Mesothelial cell of epicardium (in vitro differentiated cells): Measurements from ENCODE around the gene ABHD12B. TPM values are rescaled to one million over a fixed set of nuclear protein-coding genes. Genes with fewer than 3 reads are reported as not detected.
"Not testable (repeated sequence)": the region's sequence is repeated elsewhere in the genome, so short reads cannot be mapped to it uniquely, and the experiment has no call there.

Source experiments
- DNase-seq, 2 experiments: peaks; one replicate each; pipeline ENCODE4 v3.0.0; 2021; ENCODE audit warnings: low spot score in 2 of 2; ENCODE audit not compliant: unreplicated experiment in 2 of 2
- H3K27ac Mint-ChIP-seq: 2 replicates; pipeline ENCODE4 v1.8.0; 2021; ENCODE audit warnings: mixed read lengths
- H3K27me3 Mint-ChIP-seq: 2 replicates; pipeline ENCODE4 v1.8.0; 2021; ENCODE audit warnings: low read depth, mixed read lengths
- H3K36me3 Mint-ChIP-seq: 2 replicates; pipeline ENCODE4 v1.8.0; 2021; ENCODE audit warnings: mixed read lengths
- H3K4me1 Mint-ChIP-seq: 2 replicates; pipeline ENCODE4 v1.8.0; 2021; ENCODE audit warnings: mixed read lengths
- H3K4me3 Mint-ChIP-seq: 2 replicates; pipeline ENCODE4 v1.8.0; 2021; ENCODE audit warnings: mild to moderate bottlenecking, moderate library complexity, mixed read lengths
- H3K9me3 Mint-ChIP-seq: 2 replicates; pipeline ENCODE4 v1.8.0; 2021; ENCODE audit warnings: mixed read lengths
- CTCF ChIP-seq: fragments of 200-600 bp; sonication (generic); IDR thresholded peaks from one replicate; pipeline ENCODE4 v1.5.0; 2021; ENCODE audit warnings: antibody characterized with exemption; ENCODE audit not compliant: unreplicated experiment
- total RNA-seq: library from RNA; stranded (reverse); gene quantifications from 3 replicates; pipeline ENCODE4 v1.2.1, GENCODE V29; 2021

ABHD12B gene
- total RNA-seq, 1 donor from 2014 or later = 0.16 TPM

DNA sequence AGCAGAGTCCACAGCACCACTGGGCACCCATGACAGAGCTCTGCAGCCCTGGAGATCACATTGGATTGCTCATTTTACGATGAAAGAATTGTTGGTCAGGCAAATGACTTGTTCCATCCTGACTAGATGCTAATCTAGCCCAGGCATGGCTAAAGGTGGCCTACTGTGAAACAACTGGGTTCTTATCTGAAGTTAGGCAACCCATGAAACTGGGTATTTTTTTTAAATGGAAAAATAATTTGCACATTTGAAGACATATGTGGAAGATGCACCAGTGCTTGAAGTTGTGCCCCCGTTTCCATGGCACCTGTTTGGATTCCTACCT, 64.1 kb downstream of the ABHD12B start:
- peaks cover 3% of the 10 kb centered on the region for H3K36me3 Mint-ChIP-seq
- H3K9me3 Mint-ChIP-seq = no peaks in the 10 kb centered on the region
- DNase-seq = no peak
- TF ChIP-seq CTCF = no peak
- peaks cover under 1% of the 10 kb centered on the region for H3K27me3 Mint-ChIP-seq
- H3K4me3 Mint-ChIP-seq = no peak overlapping the region
- H3K4me1 Mint-ChIP-seq = peaks cover 12% of the 10 kb centered on the region
- H3K27ac Mint-ChIP-seq = no peak overlapping the region

GRCh38 chr14:50936882-50937281, 65.0 kb downstream of the ABHD12B start:
- H3K4me3 Mint-ChIP-seq = no peak overlapping the region
- H3K27ac Mint-ChIP-seq = no peak overlapping the region
- no peak for TF ChIP-seq CTCF
- no peak for DNase-seq
- peaks cover 2% of the 10 kb centered on the region for H3K36me3 Mint-ChIP-seq
- H3K9me3 Mint-ChIP-seq = no peaks in the 10 kb centered on the region
- peaks cover 12% of the 10 kb centered on the region for H3K4me1 Mint-ChIP-seq
- H3K27me3 Mint-ChIP-seq = peaks cover 4% of the 10 kb centered on the region

DNA sequence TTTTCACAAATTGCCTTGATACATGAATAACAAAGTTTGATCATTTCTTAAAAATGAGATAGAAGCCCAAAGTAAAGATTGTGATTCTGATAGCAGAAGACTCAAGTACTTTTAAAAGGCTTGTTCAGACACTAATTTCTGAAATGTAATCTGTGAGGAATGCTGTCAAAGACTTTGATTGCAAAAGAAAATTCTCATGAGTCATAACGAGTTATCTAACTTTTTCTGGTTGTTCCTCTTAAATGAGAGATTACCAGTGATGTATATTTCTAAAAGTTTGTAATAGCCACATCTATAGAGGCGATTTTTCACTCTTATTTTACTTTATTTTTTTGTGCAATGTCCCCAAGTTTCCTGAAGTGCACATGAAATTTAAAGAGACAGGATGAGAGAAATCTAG, 65.5 kb downstream of the ABHD12B start:
- H3K9me3 Mint-ChIP-seq = no peaks in the 10 kb centered on the region
- H3K36me3 Mint-ChIP-seq = no peaks in the 10 kb centered on the region
- H3K27me3 Mint-ChIP-seq = peaks cover 4% of the 10 kb centered on the region
- no peak overlapping the region for H3K4me3 Mint-ChIP-seq
- H3K27ac Mint-ChIP-seq = no peak overlapping the region
- DNase-seq = no peak
- H3K4me1 Mint-ChIP-seq = peaks cover 12% of the 10 kb centered on the region
- no peak for TF ChIP-seq CTCF

DNA sequence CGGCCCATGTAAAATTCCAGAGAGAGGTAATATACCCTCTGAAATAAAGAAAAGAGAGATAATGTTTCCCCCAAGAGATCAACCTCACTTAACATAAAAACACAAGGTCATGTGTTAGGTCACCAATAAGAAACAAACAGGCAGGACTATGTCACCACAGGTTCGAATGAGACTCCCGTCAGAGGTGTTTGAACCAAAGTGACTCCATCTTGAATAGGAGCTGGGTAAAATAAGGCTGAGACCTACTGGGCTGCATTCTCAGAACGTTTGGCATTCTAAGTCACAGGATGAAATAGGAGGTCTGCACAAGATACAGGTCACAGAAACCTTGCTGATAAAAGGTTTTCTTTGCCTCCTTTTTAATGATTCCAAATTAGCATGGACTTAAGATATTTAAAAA, 65.9 kb downstream of the ABHD12B start:
- H3K36me3 Mint-ChIP-seq = no peaks in the 10 kb centered on the region
- peaks cover 4% of the 10 kb centered on the region for H3K27me3 Mint-ChIP-seq
- no peaks in the 10 kb centered on the region for H3K9me3 Mint-ChIP-seq
- no peak for DNase-seq
- peaks cover 9% of the 10 kb centered on the region for H3K4me1 Mint-ChIP-seq
- H3K4me3 Mint-ChIP-seq = no peak overlapping the region
- H3K27ac Mint-ChIP-seq = no peak overlapping the region
- TF ChIP-seq CTCF = no peak

DNA sequence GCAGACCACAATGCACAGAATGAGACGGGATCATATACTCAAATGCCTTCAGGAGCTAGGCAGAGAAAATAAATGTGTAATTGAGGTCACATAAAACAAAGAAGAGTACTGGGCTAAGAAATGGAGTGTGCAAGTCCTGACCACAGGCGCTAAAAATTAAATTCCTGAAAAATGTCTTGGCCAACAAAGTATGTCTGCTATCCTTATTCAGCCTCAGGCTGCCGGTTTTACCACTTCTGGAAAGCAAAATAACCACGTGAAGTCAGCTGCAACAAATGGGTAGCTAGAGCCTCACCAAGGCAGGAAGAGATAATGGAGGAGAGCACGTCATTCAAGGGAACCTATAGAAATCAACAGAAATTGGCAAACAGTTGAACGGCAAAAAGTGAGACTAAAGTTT, 69.3 kb downstream of the ABHD12B start:
- no peaks in the 10 kb centered on the region for H3K9me3 Mint-ChIP-seq
- peaks cover 11% of the 10 kb centered on the region for H3K27me3 Mint-ChIP-seq
- no peak overlapping the region for H3K4me3 Mint-ChIP-seq
- H3K36me3 Mint-ChIP-seq = no peaks in the 10 kb centered on the region
- H3K27ac Mint-ChIP-seq = no peak overlapping the region
- no peak for TF ChIP-seq CTCF
- H3K4me1 Mint-ChIP-seq = peaks cover 19% of the 10 kb centered on the region
- DNase-seq = no peak

DNA sequence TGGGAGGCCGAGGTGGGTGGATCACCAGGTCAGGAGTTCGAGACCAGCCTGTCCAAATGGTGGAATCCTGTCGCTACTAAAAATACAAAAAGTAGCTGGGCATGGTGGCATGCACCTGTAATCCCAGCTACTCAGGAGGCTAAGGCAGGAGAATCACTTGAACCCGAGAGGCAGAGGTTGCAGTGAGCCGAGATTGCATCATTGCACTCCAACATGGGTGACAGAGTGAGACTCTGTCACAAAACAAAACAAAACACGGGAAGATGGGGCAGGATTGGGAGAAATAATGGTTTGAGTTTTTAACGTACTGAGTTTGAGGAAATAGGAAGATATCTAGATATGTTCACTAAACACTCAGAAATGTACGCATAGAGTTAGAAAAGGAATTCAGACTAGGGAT, 69.8 kb downstream of the ABHD12B start:
- H3K4me3 Mint-ChIP-seq, H3K9me3 Mint-ChIP-seq, H3K27ac Mint-ChIP-seq, DNase-seq, H3K36me3 Mint-ChIP-seq: not testable (repeated sequence)
- H3K27me3 Mint-ChIP-seq = peaks cover 11% of the 10 kb centered on the region
- H3K4me1 Mint-ChIP-seq = peaks cover 18% of the 10 kb centered on the region
